HG02943 (cell line): ENCODE results near the gene FCGR3A.
"Not testable (repeated sequence)": the region's sequence is repeated elsewhere in the genome, so short reads cannot be mapped to it uniquely, and the experiment has no call there.

Experiments
- ATAC-seq: cut with Tn5 transposase; IDR thresholded peaks from one replicate; pipeline ENCODE4 v1.9.1; 2021; ENCODE audit warnings: mild to moderate bottlenecking, low read depth, moderate library complexity; ENCODE audit not compliant: unreplicated experiment

FCGR3A gene

DNA sequence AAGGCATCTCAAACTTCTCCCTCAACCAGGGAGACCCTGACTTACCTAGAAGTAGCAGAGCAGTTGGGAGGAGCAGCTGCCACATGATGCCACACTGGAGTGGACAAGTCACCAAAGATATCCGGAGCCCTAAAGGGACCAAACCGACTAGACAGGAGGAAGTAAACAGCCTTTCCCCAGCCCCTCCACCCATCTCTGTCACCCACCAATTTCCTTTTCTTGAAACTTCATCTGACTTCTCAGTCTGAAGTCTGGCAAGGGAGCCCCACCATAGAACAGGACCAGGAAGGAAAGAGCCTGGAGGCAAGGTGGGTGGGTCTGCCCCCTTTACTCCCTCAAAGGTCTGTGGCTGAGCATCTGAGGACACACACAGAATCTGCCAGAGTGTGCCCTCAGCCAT, at the start of gene FCGR3A:
Gene FCGR3A (minus strand): TSS at position 167 of the 400 bp plus-strand sequence. CDS start 82 bp downstream, at position 85.
- ATAC-seq: no peak

- ATAC-seq: not testable (repeated sequence)
Measured at GRCh38 chr1:161597077-161597476, 47.5 kb upstream of the FCGR3A start.

DNA sequence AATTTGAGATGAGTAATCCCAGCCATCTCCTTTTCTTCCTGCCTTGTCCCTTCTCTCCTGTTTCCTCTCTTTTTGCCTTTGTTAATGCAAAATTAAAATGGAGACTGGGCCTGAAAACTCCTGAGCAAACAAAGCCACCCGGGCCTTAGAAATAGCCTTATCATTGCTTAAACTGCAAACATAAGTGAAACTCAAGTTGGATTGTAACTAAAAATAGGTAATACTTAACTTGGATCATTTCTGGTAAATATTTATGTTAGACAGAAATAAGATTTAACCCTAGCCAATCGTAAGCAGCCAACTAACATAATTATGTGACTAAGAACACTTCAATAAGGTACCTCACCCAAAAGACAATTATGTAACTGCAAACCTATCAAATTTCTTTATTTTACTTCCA, 46.0 kb upstream of the FCGR3A start:
- not testable (repeated sequence) for ATAC-seq

GRCh38 chr1:161595173-161595572, 45.6 kb upstream of the FCGR3A start:
- ATAC-seq: not testable (repeated sequence)

DNA sequence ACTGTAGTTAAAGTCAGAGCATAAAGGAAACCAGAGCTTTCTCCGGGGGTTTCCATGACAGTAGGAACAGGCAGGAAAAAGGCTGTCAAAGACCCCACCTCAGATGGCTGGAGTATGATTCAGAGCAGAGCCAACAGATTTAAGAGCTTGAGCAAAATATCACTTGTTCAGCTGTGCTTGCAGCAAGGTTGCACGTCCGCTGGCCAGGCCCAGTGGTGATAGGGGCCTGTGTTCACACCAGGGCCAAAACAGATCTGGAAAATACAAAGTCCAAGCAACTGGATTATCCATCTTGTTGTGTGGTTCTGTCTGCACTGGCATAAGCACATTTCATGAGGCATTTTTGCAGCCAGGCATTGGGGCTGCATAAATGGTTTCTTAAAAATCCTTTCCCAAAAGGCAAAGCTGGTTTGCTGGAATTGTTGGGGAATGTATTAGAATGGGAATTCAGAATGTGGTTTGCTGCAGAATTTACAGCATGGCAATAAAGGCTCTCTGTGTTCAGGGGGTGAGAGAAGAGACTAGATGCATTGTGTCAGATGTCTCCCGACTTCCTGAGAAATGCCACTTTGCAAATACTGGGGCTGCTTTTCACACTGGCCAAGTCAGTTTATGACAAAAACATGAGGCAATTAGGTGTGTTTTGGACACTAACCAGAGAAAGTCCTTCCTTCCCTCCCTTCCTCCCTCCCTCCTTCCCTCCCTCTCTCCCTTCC, 44.8 kb upstream of the FCGR3A start:
- not testable (repeated sequence) for ATAC-seq

DNA sequence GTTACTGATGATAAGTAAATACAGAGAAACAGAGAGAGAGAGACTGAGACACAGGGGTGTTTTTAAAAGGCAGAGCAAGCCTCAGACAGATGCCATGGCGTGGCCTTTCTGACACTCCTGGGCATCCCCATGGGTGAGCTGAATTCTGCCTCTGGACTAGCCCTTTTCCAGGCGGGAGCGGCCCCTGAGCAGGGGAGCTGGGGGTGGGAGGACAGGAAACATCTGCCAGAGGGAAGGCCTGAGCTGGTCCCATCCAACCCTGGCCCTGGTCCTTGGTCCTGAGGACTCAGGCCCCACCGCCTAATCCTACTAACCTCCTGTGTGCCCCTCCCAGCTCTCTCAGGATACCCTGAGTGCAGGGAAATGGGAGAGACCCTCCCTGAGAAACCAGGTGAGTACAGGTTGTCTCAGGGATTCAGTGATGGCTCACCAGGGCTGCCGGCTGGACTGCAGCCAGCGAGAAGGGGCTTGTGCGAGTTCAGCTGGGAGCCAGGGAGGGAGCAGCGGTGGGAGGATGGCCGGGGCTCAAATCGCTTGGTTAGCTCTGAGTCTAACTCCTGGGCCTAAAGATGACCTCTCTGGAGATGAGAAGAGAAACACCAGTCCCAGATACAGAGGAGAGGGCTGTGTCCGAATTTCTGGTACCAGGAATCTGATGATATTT, 43.6 kb upstream of the FCGR3A start:
- not testable (repeated sequence) for ATAC-seq

GRCh38 chr1:161592586-161592985, 43.0 kb upstream of the FCGR3A start:
- not testable (repeated sequence) for ATAC-seq

GRCh38 chr1:161589920-161590319, 40.3 kb upstream of the FCGR3A start:
- not testable (repeated sequence) for ATAC-seq

DNA sequence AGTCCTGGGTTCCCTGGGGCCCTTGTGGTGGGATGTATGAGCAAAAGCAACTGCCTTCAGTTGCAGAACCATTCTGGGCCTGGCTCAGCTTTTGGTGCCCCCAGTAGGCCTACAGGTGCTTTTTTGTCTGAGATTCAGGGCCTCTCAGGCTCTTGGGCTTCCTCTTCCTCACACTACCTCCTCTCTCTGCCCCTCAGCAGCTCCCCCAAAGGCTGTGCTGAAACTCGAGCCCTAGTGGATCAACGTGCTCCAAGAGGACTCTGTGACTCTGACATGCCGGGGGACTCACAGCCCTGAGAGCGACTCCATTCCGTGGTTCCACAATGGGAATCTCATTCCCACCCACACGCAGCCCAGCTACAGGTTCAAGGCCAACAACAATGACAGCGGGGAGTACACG, 39.7 kb upstream of the FCGR3A start:
- not testable (repeated sequence) for ATAC-seq

GRCh38 chr1:161588596-161588995, 39.0 kb upstream of the FCGR3A start:
- not testable (repeated sequence) for ATAC-seq

GRCh38 chr1:161582882-161583281, 33.3 kb upstream of the FCGR3A start:
- ATAC-seq: not testable (repeated sequence)

DNA sequence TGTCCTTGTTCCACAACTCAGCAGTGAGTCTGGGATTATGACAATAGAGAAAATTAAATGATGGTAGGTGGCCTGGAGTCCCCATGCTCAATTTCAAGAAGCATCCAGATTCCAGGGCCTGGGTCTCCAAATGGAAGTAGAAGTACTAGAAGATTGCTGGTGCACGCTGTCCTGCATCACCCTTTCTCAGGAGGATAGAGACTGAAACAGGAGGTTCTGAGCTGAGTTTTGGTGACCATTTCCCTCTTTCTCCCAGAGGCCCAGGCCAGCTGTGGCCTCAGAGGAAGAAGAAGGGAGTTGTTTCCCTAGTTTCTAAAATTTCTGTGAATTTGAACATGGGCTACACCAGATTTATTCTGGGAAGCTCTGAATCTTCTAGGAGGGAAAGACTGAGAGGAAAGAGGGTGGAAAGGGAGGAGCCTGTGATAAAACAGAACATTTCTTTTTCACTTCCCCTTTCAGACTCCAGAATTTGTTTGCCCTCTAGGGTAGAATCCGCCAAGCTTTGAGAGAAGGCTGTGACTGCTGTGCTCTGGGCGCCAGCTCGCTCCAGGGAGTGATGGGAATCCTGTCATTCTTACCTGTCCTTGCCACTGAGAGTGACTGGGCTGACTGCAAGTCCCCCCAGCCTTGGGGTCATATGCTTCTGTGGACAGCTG, 31.4 kb upstream of the FCGR3A start:
- ATAC-seq: not testable (repeated sequence)

GRCh38 chr1:161579856-161580507, 30.4 kb upstream of the FCGR3A start:
- ATAC-seq: not testable (repeated sequence)

- ATAC-seq: not testable (repeated sequence)
Measured at GRCh38 chr1:161576676-161577075, 27.1 kb upstream of the FCGR3A start.

DNA sequence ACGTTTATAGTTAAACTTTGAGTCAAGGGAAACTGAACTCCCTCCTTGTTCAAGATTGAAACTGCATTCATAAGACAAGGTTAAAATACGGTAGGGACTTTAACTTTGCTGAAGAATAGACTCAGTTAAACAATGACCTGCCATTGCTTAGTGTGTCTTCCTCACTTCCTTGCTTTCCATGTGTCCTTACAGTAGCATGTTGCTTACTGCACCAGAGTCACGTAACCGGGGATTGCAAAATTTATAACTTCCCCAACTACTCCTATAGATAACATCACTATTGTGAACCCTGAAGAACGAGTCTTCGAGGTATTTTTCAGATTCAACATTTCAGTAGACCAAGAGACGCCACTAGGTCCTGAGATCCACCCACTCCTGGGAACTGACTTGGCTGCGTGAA, 22.1 kb upstream of the FCGR3A start:
- ATAC-seq: not testable (repeated sequence)

DNA sequence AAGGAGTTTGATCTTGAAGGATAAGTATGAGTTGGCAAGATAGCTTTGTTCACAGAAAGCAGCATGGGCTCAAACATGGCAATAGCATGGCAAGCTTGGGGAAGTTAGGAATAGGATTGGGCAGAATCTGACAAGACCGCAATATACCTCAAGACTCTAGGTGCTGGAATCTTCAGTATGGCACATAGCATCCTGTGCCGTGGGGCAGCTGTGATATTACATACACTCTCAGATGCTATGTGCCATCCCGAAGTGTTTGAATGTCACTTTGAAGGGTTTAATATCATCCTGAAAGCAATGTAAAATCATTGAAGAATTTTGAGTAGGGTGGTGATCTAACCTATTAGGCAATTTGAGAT, 17.0 kb upstream of the FCGR3A start:
- not testable (repeated sequence) for ATAC-seq

DNA sequence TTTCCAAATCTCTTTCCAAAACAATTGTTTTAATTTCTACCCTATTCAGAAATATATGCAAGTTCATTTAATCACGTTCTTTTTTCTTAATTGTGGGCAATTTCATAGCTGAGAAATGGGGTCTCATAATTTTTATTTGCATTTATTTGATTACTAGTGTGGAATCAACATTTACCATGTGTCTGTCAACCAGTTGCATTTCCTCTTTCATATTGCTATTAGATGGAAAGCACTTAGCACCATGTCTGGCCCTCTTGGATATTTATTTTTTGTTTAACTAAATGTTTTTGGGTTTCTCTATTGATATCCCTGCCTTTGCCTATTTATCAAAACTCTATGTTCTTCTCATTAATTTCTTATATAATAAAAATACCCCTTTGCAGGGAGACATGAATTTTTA, 13.9 kb upstream of the FCGR3A start:
- not testable (repeated sequence) for ATAC-seq

- ATAC-seq: not testable (repeated sequence)
Measured at GRCh38 chr1:161562441-161562840, 12.8 kb upstream of the FCGR3A start.

- not testable (repeated sequence) for ATAC-seq
Measured at GRCh38 chr1:161560960-161561715, 11.5 kb upstream of the FCGR3A start.
